K562 (cell line): Measurements from ENCODE around the gene SAMD9. TPM values are rescaled to one million over a fixed set of nuclear protein-coding genes. Genes with fewer than 3 reads are reported as not detected.

Source experiments
- CBX8 ChIP-seq: fragments of 200-600 bp; sonication (generic); IDR thresholded peaks from 2 replicates; pipeline ENCODE4 v1.6.1; 2012; ENCODE audit warnings: borderline replicate concordance, mixed run types, low read depth, mild to moderate bottlenecking, moderate library complexity, mixed read lengths, low read length, control low read depth, inconsistent platforms; ENCODE audit not compliant: poor library complexity, severe bottlenecking; ENCODE audit errors: extremely low read depth
- HINFP ChIP-seq: fragments of 450-650 bp; conservative IDR thresholded peaks from 2 replicates; pipeline ENCODE4 v1.6.1; 2016; ENCODE audit warnings: missing genetic modification characterization, low read depth, mild to moderate bottlenecking, control low read depth, missing compliant biosample characterization
- MXD1 ChIP-seq: fragments of 250-450 bp; sonication (Bioruptor Pico); IDR thresholded peaks from 2 replicates; pipeline ENCODE4 v1.8.0; 2021; ENCODE audit warnings: borderline replicate concordance, mild to moderate bottlenecking, moderate library complexity; ENCODE audit not compliant: poor library complexity, severe bottlenecking
- NKRF ChIP-seq: fragments of 450-650 bp; IDR thresholded peaks from 2 replicates; pipeline ENCODE4 v1.6.1; 2016; ENCODE audit warnings: borderline replicate concordance
- NR2C2 ChIP-seq, 2 experiments: fragments of 200-800 bp in 1 of 2; sonication (Bioruptor generic) in 1 of 2; sonication (generic) in 1 of 2; formaldehyde crosslinking in 1 of 2; IDR thresholded peaks; 2 replicates each; pipeline versions ENCODE4 v1.6.1 to v1.8.0; 2016 to 2022; ENCODE audit warnings: mild to moderate bottlenecking in 1 of 2, missing compliant biosample characterization in 1 of 2, missing genetic modification characterization in 1 of 2, missing genetic modification reagents in 1 of 2
- PHB ChIP-seq: fragments of 250-450 bp; sonication (Bioruptor Pico); IDR thresholded peaks from 2 replicates; pipeline ENCODE4 v1.5.0; 2021
- RCOR1 ChIP-seq, 2 experiments: IDR thresholded peaks; 2 replicates each; pipeline ENCODE4 v1.6.1; 2012; ENCODE audit warnings: low read depth in 2 of 2, low read length in 2 of 2, borderline replicate concordance in 1 of 2, improper control_type of control experiment in 1 of 2
- RREB1 ChIP-seq: fragments of 250-450 bp; sonication (Bioruptor Pico); IDR thresholded peaks from 2 replicates; pipeline ENCODE4 v1.4.0; 2020
- ZNF766 ChIP-seq: fragments of 200-800 bp; sonication (Bioruptor generic); conservative IDR thresholded peaks from 2 replicates; pipeline ENCODE4 v1.6.1; 2016; ENCODE audit warnings: missing genetic modification characterization, missing compliant biosample characterization
- polyA plus RNA-seq, 8 experiments: library from polyadenylated mRNA; depleted of rRNA in 4 of 8; stranded (reverse) in 5 of 8; unstranded in 3 of 8; fragments of >200 nt; fragmentation: Nextera tagmentation in 2 of 8; fragmentation: Illumina TruSeq in 1 of 8; extraction: Ambion mirVana in 2 of 8; extraction: Trizol in 1 of 8; gene quantifications; 2 replicates each; pipeline versions ENCODE4 v1.2.1 to v1.2.3, GENCODE V29; 2011 to 2014; ENCODE audit warnings: inconsistent platforms in 1 of 8, missing spikeins in 1 of 8
- total RNA-seq, 7 experiments: library from RNA; depleted of rRNA in 6 of 7; stranded (reverse); fragments of >200 nt in 6 of 7; fragmentation: Illumina TruSeq in 2 of 7; extraction: Trizol in 2 of 7; gene quantifications; 2 replicates each; pipeline versions ENCODE4 v1.2.1 to v1.2.3, GENCODE V29; 2011 to 2021; ENCODE audit warnings: low replicate concordance in 1 of 7
- TF ChIP-seq, protein P1 (sequence below): fragments of 250-450 bp; sonication (Bioruptor Pico); IDR thresholded peaks from 2 replicates; pipeline ENCODE4 v1.4.0; 2020; ENCODE audit warnings: mild to moderate bottlenecking, moderate library complexity

The SAMD9 gene
- total and polyA plus RNA-seq, 9 of the 15 experiments (the other 6 are each of a cell fraction or from before 2014, with no cell fraction given), result 1.0 to 4.0 (median 1.9) TPM

GRCh38 chr7:93148727-93149126, 30.9 kb upstream of the SAMD9 start (continued):
- TF ChIP-seq MXD1 (no peak), RREB1 (CRISPR knock-in tag) (no peak), HINFP (peak; percentile 65), NR2C2 (CRISPR knock-in tag; IDR thresholded peaks at IDR 0.05) (no peak), NR2C2 (tag; IDR thresholded peaks at IDR 0.05) (peak; percentile 28; the same call in 1 of the 2 replicates), PHB (CRISPR knock-in tag) (no peak), NKRF (no peak), ZNF766 (CRISPR knock-in tag) (peak; percentile 93), CBX8 (no peak), RCOR1 (IDR thresholded peaks at IDR 0.05; ENCODE audit: borderline replicate concordance in 1 of 2, low read depth in 2 of 2, low read length in 2 of 2) (no peak)
- TF ChIP-seq, protein P1, sequence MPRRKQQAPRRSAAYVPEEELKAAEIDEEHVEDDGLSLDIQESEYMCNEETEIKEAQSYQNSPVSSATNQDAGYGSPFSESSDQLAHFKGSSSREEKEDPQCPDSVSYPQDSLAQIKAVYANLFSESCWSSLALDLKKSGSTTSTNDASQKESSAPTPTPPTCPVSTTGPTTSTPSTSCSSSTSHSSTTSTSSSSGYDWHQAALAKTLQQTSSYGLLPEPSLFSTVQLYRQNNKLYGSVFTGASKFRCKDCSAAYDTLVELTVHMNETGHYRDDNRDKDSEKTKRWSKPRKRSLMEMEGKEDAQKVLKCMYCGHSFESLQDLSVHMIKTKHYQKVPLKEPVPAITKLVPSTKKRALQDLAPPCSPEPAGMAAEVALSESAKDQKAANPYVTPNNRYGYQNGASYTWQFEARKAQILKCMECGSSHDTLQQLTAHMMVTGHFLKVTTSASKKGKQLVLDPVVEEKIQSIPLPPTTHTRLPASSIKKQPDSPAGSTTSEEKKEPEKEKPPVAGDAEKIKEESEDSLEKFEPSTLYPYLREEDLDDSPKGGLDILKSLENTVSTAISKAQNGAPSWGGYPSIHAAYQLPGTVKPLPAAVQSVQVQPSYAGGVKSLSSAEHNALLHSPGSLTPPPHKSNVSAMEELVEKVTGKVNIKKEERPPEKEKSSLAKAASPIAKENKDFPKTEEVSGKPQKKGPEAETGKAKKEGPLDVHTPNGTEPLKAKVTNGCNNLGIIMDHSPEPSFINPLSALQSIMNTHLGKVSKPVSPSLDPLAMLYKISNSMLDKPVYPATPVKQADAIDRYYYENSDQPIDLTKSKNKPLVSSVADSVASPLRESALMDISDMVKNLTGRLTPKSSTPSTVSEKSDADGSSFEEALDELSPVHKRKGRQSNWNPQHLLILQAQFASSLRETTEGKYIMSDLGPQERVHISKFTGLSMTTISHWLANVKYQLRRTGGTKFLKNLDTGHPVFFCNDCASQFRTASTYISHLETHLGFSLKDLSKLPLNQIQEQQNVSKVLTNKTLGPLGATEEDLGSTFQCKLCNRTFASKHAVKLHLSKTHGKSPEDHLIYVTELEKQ (CRISPR knock-in tag), result 0 out of 2 replicates have a peak, but pooled peaks have one; percentile 25
